GM18870 (cell line): ENCODE results near the gene SULT1C2.
"Not testable (repeated sequence)": the region's sequence is repeated elsewhere in the genome, so short reads cannot be mapped to it uniquely, and the experiment has no call there.

Experiments used
- ATAC-seq: cut with Tn5 transposase; IDR thresholded peaks from one replicate; pipeline ENCODE4 v1.9.1; 2021; ENCODE audit warnings: moderate library complexity; ENCODE audit not compliant: unreplicated experiment

Gene SULT1C2

DNA sequence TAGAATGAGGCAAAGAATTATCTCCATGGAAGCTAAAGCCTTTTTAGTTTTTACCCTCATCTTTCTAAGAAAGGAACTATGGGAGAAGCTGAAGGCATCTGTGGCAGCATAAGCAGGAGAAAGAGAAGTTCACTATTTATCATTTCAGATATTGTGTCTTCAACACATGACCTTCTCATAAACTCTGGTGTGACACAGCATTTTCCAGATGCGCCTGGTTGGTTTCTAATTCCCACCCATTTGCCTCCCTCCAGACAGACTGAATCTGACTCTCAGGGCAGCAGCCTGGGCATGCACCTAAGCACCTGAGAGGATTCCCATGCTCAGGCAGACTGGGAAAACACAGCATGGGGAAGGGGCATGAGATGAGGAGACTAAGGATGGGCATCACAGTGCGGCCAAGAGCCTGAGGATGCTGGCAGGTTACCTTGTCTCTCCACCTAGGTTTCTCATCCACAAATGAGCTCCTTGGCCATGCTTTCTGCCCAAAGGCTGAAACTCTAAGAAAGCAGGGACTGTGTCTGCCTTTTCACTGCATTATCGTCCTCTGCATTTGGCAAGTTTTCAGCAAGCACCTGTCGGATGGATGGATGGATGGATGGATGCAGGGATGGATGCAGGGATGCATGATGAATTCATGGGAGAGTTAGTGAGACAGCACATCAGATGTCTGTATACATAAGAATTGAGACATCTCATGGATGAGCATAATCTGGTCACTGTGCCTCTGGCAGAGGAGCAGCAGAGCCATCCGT is 60.3 kb downstream of the SULT1C2 start:
- ATAC-seq, result no peak

DNA sequence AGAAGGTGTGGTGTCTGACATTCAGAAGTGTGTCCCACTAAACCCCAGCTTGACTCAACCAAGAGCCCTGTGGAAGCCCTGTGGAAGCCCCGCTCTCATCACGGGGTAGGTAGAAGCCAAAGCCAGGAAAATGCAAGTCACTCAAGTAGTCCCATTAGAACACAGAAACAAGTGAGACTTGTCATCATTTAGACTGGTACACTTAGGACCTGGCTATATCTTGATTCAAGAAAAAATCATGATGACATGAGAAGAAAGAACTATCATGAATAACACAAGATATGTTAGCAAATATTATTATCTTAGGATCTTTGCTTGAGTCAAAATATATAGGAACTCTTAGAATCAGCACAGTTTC is 60.9 kb downstream of the SULT1C2 start:
- ATAC-seq, result no peak

DNA sequence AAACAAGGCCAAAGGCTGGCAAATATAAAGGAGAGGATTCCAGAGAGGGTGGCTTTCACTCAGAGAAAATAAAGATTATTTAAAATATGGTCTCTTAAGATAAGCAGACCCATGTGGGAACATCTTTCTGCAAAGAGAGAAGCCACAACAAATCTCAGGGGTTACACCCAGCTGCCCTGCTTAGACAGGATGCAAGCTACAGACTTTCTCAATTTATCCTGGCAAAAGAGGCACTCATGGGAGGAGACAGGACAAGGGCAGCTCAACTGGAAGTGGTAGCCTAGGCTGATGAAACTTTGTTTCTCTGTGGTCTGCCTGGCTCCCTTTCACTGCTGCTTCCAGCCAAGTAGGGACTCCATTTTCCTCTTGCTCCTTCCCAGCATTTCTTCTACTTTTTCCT is 63.2 kb downstream of the SULT1C2 start:
- no peak for ATAC-seq

DNA sequence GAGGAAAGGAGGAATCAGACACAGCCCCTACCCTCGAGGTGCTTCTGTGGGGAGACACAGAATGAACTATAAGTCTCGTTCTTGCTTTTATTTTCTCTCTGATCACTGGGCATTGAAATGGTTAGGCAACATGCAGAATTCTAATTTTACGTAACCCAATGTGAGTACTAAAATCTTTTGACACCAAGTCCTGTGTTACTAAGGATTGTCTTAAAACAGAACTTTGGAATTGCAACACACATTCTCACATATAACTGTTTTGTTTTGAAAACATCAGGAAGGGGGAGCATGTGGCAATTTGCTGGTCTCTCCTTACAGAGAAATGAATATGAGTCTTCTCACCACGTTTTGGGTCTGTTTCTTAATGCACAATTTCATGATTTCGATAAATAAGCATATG is 65.4 kb downstream of the SULT1C2 start:
- no peak for ATAC-seq

DNA sequence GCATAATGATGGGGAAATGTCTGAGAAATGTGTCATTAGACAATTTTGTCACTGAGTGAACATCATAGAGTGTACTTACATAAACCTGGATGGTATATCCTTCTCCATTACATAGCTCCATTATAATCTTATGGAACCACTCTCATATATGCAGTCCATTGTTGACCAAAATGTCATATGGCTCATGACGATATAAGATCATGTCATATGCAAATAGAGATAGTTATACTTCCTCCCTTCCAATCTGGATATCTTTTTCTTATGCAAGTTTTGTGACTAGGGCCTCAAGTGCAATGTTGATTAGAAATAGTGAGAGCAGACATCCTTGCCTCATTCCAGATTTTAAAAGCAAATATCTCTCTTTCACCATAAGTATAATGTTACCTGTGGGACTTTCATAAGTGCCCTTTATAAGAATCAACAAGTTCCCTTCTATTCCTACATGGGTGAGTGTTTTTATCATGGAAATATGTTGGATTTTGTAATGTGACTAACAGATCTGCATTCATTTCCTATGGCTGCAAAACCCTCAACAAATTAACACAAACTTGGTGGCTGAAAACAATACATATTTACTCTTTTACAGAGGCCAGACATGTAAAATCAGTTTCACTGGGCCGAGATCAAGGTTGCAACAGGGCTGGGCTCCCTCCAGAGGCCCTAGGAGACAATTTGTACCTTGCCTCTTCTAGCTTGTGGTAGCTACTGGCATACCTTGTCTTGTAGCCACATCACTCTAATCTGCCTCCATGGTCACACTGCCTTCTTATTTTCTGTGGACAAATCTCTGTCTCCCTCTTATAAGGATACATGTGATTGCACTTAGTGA is 67.4 kb downstream of the SULT1C2 start:
- ATAC-seq, result no peak

DNA sequence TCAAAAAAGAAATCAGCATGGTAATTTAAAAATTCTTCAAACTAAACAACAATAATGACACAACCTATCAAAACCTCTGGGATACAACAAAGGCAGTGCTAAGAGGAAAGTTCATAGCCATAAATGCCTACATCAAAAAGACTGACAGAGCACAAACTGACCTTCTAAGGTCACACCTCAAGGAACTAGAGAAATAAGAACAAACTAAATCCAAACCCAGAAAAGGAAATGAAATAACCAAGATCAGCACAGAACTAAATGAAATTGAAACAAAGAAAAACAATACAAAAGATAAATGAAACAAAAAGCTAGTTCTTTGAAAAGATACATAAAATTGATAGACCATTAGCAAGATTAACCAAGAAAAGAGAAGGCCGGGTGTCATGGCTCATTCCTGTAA is 70.6 kb downstream of the SULT1C2 start:
- not testable (repeated sequence) for ATAC-seq
